ENCODE measurements around the gene CDH24.

Gene CDH24

GRCh38 chr14:23042162-23042965 is 15.0 kb downstream of the CDH24 start, which contains the start of gene PSMB11:
TSS of gene PSMB11 (plus strand) at chr14:23042212. CDS start at chr14:23042226, 14 bp downstream.
- TF ChIP-seq CTCF (IDR thresholded peaks at IDR 0.05) = no peak
- Histone ChIP-seq H3K36me3 (no peaks in the 10 kb centered on the region), H3K4me3 (ENCODE audit: low read depth in 1 of 2, low read length in 1 of 2) (no peak within 1 kb of the TSS), H3K4me1 (ENCODE audit: control insufficient read depth in 1 of 2, insufficient read depth in 1 of 2, low read depth in 1 of 2, low read length in 1 of 2) (no peaks in the 10 kb centered on the region), H3K27ac (no peak within 1 kb of the TSS), H3K27me3 (no peaks in the 10 kb centered on the region), H3K9me3 (no peaks in the 10 kb centered on the region)

- no peaks in the 10 kb centered on the region for H3K9me3 ChIP-seq
- H3K27ac ChIP-seq = no peak overlapping the region
- H3K4me1 ChIP-seq (ENCODE audit: control insufficient read depth in 1 of 2, insufficient read depth in 1 of 2, low read depth in 1 of 2, low read length in 1 of 2) = no peaks in the 10 kb centered on the region
- no peak overlapping the region for H3K4me3 ChIP-seq (ENCODE audit: low read depth in 1 of 2, low read length in 1 of 2)
- no peaks in the 10 kb centered on the region for H3K36me3 ChIP-seq
- TF ChIP-seq CTCF (IDR thresholded peaks at IDR 0.05) = no peak
- no peaks in the 10 kb centered on the region for H3K27me3 ChIP-seq
These were observed 15.6 kb downstream of the CDH24 start for GRCh38 chr14:23041729-23042128.

GRCh38 chr14:23040100-23040499 is 17.2 kb downstream of the CDH24 start:
- Histone ChIP-seq H3K4me3 (ENCODE audit: low read depth in 1 of 2, low read length in 1 of 2) (no peak overlapping the region), H3K9me3 (no peaks in the 10 kb centered on the region), H3K36me3 (no peaks in the 10 kb centered on the region), H3K27me3 (no peaks in the 10 kb centered on the region), H3K27ac (no peak overlapping the region), H3K4me1 (ENCODE audit: control insufficient read depth in 1 of 2, insufficient read depth in 1 of 2, low read depth in 1 of 2, low read length in 1 of 2) (peaks cover 4 to 5% of the 10 kb centered on the region in 2 experiments)
- TF ChIP-seq CTCF (IDR thresholded peaks at IDR 0.05) = no peak

GRCh38 chr14:23035303-23036144 is 21.8 kb downstream of the CDH24 start:
- H3K36me3 ChIP-seq = peaks cover 9% of the 10 kb centered on the region
- H3K27me3 ChIP-seq = no peaks in the 10 kb centered on the region
- peaks cover 14 to 16% of the 10 kb centered on the region in 2 experiments for H3K4me1 ChIP-seq (ENCODE audit: control insufficient read depth in 1 of 2, insufficient read depth in 1 of 2, low read depth in 1 of 2, low read length in 1 of 2)
- no peaks in the 10 kb centered on the region for H3K9me3 ChIP-seq
- H3K27ac ChIP-seq = peak overlapping the region; percentile 86
- H3K4me3 ChIP-seq (ENCODE audit: low read depth in 1 of 2, low read length in 1 of 2) = peak overlapping the region; percentile 77 to 93
- no peak for TF ChIP-seq CTCF (IDR thresholded peaks at IDR 0.05)

- peak; percentile 71 for TF ChIP-seq CTCF (IDR thresholded peaks at IDR 0.05)
These were observed 22.6 kb downstream of the CDH24 start, which contains the start of gene PSMB5 for GRCh38 chr14:23034498-23035302. TSS of gene PSMB5 (minus strand) at chr14:23034900. CDS start at chr14:23034881, 19 bp downstream.

More at GRCh38 chr14:23034498-23035302, 22.6 kb downstream of the CDH24 start, which contains the start of gene PSMB5:
- peaks cover 9% of the 10 kb centered on the region for H3K36me3 ChIP-seq
- H3K27me3 ChIP-seq = no peaks in the 10 kb centered on the region
- peaks cover 14 to 16% of the 10 kb centered on the region in 2 experiments for H3K4me1 ChIP-seq (ENCODE audit: control insufficient read depth in 1 of 2, insufficient read depth in 1 of 2, low read depth in 1 of 2, low read length in 1 of 2)
- peak within 1 kb of the TSS; percentile 77 to 93 for H3K4me3 ChIP-seq (ENCODE audit: low read depth in 1 of 2, low read length in 1 of 2)
- H3K9me3 ChIP-seq = no peaks in the 10 kb centered on the region
- H3K27ac ChIP-seq = peak within 1 kb of the TSS; percentile 86
